Parathyroid adenoma (tissue), 2 donors: ENCODE measurements around the gene NUDT19.

Experiments used
- H2AFZ ChIP-seq: fragments of 300-600 bp; sonication (generic); one replicate; pipeline ENCODE4 v1.7.0; 2017; ENCODE audit warnings: antibody characterized with exemption, mild to moderate bottlenecking
- H3K27ac ChIP-seq: fragments of 300-600 bp; sonication (generic); one replicate; pipeline ENCODE4 v1.7.0; 2017
- H3K27me3 ChIP-seq: fragments of 300-600 bp; sonication (generic); one replicate; pipeline ENCODE4 v1.7.0; 2017; ENCODE audit warnings: low read length; ENCODE audit not compliant: control insufficient read depth, insufficient read depth
- H3K36me3 ChIP-seq: fragments of 300-600 bp; sonication (generic); one replicate; pipeline ENCODE4 v1.7.0; 2017; ENCODE audit warnings: low read length; ENCODE audit not compliant: control insufficient read depth, insufficient read depth
- H3K4me1 ChIP-seq: fragments of 300-600 bp; sonication (generic); one replicate; pipeline ENCODE4 v1.7.0; 2017; ENCODE audit warnings: control low read depth
- H3K4me2 ChIP-seq: fragments of 300-600 bp; sonication (generic); one replicate; pipeline ENCODE4 v1.7.0; 2017; ENCODE audit warnings: low read length
- H3K4me3 ChIP-seq: fragments of 300-600 bp; sonication (generic); one replicate; pipeline ENCODE4 v1.7.0; 2017; ENCODE audit warnings: low read depth, low read length
- H3K79me2 ChIP-seq: fragments of 300-600 bp; sonication (generic); one replicate; pipeline ENCODE4 v1.7.0; 2017; ENCODE audit warnings: control low read depth
- H3K9ac ChIP-seq: fragments of 300-600 bp; sonication (generic); one replicate; pipeline ENCODE4 v1.7.0; 2017; ENCODE audit warnings: mild to moderate bottlenecking
- H3K9me3 ChIP-seq: fragments of 300-600 bp; sonication (generic); one replicate; pipeline ENCODE4 v1.7.0; 2017; ENCODE audit warnings: low read length; ENCODE audit not compliant: control insufficient read depth
- TF ChIP-seq, protein P1 (sequence below): fragments of 300-600 bp; sonication (generic); IDR thresholded peaks from one replicate; pipeline ENCODE4 v1.7.0; 2017; ENCODE audit warnings: antibody characterized with exemption, mild to moderate bottlenecking
- donor health status: primary hyperparathyroidism.

Gene NUDT19

DNA sequence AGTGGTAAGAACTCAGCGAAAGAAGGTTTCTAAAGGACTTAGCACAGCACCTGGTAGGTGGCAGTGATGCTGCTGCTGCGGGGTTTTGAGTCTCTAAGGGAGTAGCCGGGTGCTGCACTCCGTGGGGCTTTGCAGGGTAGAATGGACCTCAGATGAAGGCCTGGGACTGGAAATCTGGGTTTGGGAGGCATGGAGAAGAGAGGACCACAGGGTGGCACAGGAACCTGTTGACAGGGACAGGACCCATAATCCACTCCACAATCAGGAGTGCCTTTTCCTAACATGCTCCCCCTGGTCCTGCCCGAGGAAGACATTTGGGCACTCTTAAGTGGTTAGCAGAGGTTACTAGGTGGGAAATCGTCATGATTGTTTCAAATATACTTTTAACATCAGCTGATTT, 57.7 kb downstream of the NUDT19 start:
- H3K9ac ChIP-seq: no peak overlapping the region
- no peak overlapping the region for H3K27ac ChIP-seq
- H3K4me3 ChIP-seq: no peak overlapping the region
- no peaks in the 10 kb centered on the region for H3K36me3 ChIP-seq
- TF ChIP-seq, protein P1, sequence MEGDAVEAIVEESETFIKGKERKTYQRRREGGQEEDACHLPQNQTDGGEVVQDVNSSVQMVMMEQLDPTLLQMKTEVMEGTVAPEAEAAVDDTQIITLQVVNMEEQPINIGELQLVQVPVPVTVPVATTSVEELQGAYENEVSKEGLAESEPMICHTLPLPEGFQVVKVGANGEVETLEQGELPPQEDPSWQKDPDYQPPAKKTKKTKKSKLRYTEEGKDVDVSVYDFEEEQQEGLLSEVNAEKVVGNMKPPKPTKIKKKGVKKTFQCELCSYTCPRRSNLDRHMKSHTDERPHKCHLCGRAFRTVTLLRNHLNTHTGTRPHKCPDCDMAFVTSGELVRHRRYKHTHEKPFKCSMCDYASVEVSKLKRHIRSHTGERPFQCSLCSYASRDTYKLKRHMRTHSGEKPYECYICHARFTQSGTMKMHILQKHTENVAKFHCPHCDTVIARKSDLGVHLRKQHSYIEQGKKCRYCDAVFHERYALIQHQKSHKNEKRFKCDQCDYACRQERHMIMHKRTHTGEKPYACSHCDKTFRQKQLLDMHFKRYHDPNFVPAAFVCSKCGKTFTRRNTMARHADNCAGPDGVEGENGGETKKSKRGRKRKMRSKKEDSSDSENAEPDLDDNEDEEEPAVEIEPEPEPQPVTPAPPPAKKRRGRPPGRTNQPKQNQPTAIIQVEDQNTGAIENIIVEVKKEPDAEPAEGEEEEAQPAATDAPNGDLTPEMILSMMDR: no peak
- no peak overlapping the region for H2AFZ ChIP-seq
- H3K79me2 ChIP-seq: no peaks in the 10 kb centered on the region
- no peaks in the 10 kb centered on the region for H3K4me1 ChIP-seq
- H3K4me2 ChIP-seq: no peak overlapping the region
- no peaks in the 10 kb centered on the region for H3K27me3 ChIP-seq
- H3K9me3 ChIP-seq: no peaks in the 10 kb centered on the region

DNA sequence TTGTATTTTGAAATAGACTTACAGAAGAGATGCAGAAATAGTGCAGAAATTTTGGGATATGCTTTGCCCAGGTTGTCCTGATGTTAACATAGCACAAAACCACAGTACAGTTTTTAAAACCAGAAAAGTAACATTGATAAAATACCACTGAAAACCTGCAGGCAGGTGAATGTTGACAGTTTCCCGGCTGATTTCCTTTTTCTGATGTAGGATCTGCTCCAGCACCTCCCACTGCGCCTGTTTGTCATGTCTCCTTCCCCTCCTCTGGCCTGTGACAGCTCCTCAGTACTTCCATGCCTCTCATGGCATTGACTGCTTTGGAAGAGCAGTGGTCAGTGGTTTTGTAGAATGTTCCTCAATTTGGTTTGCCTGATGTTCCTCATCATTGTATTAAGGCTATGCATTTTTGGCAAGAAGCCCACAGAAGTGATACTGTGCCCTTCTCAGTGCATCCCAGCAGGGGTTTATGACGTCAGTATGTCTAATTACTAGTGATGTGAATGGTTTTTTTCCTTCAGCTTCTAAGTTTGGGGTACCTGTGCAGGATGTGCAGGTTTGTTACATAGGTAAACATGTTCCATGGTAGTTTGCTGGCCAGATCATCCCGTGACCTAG, 58.9 kb downstream of the NUDT19 start:
- no peak overlapping the region for H3K9ac ChIP-seq
- no peaks in the 10 kb centered on the region for H3K9me3 ChIP-seq
- H3K4me1 ChIP-seq: no peaks in the 10 kb centered on the region
- no peak overlapping the region for H3K4me3 ChIP-seq
- H3K79me2 ChIP-seq: no peaks in the 10 kb centered on the region
- no peak overlapping the region for H3K27ac ChIP-seq
- no peak overlapping the region for H3K4me2 ChIP-seq
- H3K27me3 ChIP-seq: no peaks in the 10 kb centered on the region
- no peak overlapping the region for H2AFZ ChIP-seq
- TF ChIP-seq, protein P1: no peak
- H3K36me3 ChIP-seq: no peaks in the 10 kb centered on the region

DNA sequence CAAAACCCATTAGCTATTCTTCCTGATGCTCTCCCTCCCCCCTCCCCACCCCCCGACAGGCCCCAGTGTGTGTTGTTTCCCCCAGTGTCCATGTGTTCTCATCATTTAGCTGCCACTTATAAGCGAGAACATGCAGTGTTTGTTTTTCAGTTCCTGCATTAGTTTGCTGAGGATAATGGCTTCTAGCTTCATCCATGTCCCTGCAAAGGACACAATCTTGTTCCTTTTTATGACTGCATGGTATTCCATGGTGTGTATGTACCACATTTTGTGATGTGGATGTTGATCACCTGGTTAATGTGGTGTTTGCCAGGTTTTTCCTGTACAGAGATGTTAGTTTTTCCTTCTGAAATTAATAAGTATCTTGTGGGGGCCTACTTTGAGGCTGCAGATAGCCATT, 59.4 kb downstream of the NUDT19 start:
- H3K79me2 ChIP-seq: no peaks in the 10 kb centered on the region
- TF ChIP-seq, protein P1: no peak
- no peaks in the 10 kb centered on the region for H3K9me3 ChIP-seq
- H2AFZ ChIP-seq: no peak overlapping the region
- H3K4me1 ChIP-seq: no peaks in the 10 kb centered on the region
- H3K4me3 ChIP-seq: no peak overlapping the region
- H3K9ac ChIP-seq: no peak overlapping the region
- no peaks in the 10 kb centered on the region for H3K27me3 ChIP-seq
- H3K36me3 ChIP-seq: no peaks in the 10 kb centered on the region
- H3K27ac ChIP-seq: no peak overlapping the region
- H3K4me2 ChIP-seq: no peak overlapping the region

DNA sequence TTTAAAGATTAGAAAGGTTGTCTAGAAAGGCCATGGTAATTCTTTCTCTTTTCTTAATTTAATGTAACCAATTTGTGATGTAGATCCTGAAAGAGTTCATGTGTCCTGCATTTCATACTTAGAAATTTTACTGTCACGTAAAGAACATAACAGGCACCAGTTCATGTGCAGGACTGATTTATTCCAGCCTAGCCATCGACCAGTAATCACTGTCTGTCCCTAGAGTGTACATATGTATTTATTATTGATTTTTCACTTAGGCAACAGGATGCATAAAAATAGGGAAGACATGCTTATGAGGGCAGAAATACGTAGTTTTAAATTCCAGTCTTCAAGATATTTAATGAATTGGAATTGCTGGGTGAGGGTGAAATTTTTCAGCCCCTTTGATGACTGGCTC, 65.6 kb downstream of the NUDT19 start:
- Histone ChIP-seq H3K4me3 (no peak overlapping the region), H3K36me3 (no peaks in the 10 kb centered on the region), H2AFZ (no peak overlapping the region), H3K4me1 (no peaks in the 10 kb centered on the region), H3K4me2 (no peak overlapping the region), H3K9ac (no peak overlapping the region), H3K79me2 (no peaks in the 10 kb centered on the region), H3K27me3 (no peaks in the 10 kb centered on the region), H3K27ac (no peak overlapping the region), H3K9me3 (no peaks in the 10 kb centered on the region)
- TF ChIP-seq, protein P1: no peak
